Duodenal mucosa (tissue), 2 donors: ENCODE results near the gene METTL13.

ENCODE experiments used
- H3K27ac ChIP-seq: one replicate; pipeline ENCODE4 v1.7.0; 2013; ENCODE audit warnings: low read depth, low read length
- H3K27me3 ChIP-seq, 2 donors: one replicate each; pipeline ENCODE4 v1.7.0; 2013; ENCODE audit warnings: low read length in 2 of 2, control low read depth in 1 of 2; ENCODE audit not compliant: insufficient read depth in 2 of 2, control insufficient read depth in 1 of 2
- H3K36me3 ChIP-seq, 2 donors: one replicate each; pipeline ENCODE4 v1.7.0; 2013; ENCODE audit warnings: low read length in 2 of 2, control low read depth in 1 of 2; ENCODE audit not compliant: insufficient read depth in 2 of 2, control insufficient read depth in 1 of 2
- H3K4me1 ChIP-seq, 2 donors: one replicate each; pipeline ENCODE4 v1.7.0; 2013; ENCODE audit warnings: low read length in 2 of 2, control low read depth in 1 of 2; ENCODE audit not compliant: insufficient read depth in 2 of 2, control insufficient read depth in 1 of 2
- H3K4me3 ChIP-seq, 2 donors: one replicate each; pipeline ENCODE4 v1.7.0; 2013; ENCODE audit warnings: low read length in 2 of 2, low read depth in 1 of 2
- H3K9ac ChIP-seq, 2 donors: one replicate each; pipeline ENCODE4 v1.7.0; 2013; ENCODE audit warnings: low read length in 2 of 2, low read depth in 1 of 2
- H3K9me3 ChIP-seq, 2 donors: one replicate each; pipeline ENCODE4 v1.7.0; 2013; ENCODE audit warnings: low read length in 2 of 2, control low read depth in 1 of 2; ENCODE audit not compliant: control insufficient read depth in 1 of 2

METTL13 gene

GRCh38 chr1:171769171-171769570, 12.3 kb upstream of the METTL13 start:
- no peaks in the 10 kb centered on the region for H3K36me3 ChIP-seq
- H3K9ac ChIP-seq: no peak overlapping the region
- H3K4me1 ChIP-seq: no peaks in the 10 kb centered on the region
- no peak overlapping the region for H3K4me3 ChIP-seq
- no peak overlapping the region for H3K27ac ChIP-seq
- no peaks in the 10 kb centered on the region for H3K9me3 ChIP-seq
- H3K27me3 ChIP-seq: no peaks in the 10 kb centered on the region

GRCh38 chr1:171769754-171770153, 11.7 kb upstream of the METTL13 start:
- Histone ChIP-seq H3K27me3 (no peaks in the 10 kb centered on the region), H3K9ac (no peak overlapping the region), H3K4me1 (no peaks in the 10 kb centered on the region), H3K27ac (no peak overlapping the region), H3K9me3 (no peaks in the 10 kb centered on the region), H3K36me3 (no peaks in the 10 kb centered on the region), H3K4me3 (no peak overlapping the region)

GRCh38 chr1:171772312-171772711, 9.1 kb upstream of the METTL13 start:
- H3K4me1 ChIP-seq: no peaks in the 10 kb centered on the region
- H3K9ac ChIP-seq: no peak overlapping the region
- H3K27me3 ChIP-seq: no peaks in the 10 kb centered on the region
- no peaks in the 10 kb centered on the region for H3K9me3 ChIP-seq
- no peak overlapping the region for H3K27ac ChIP-seq
- H3K36me3 ChIP-seq: no peaks in the 10 kb centered on the region
- H3K4me3 ChIP-seq: no peak overlapping the region

GRCh38 chr1:171780583-171781175, 781 bp upstream of the METTL13 start:
- H3K9ac ChIP-seq: peak overlapping the region; percentile 65 to 73
- H3K9me3 ChIP-seq: no peaks in the 10 kb centered on the region
- H3K27ac ChIP-seq: peak overlapping the region; percentile 79
- peaks cover 10 to 18% of the 10 kb centered on the region in 2 donors for H3K36me3 ChIP-seq
- no peaks in the 10 kb centered on the region for H3K27me3 ChIP-seq
- H3K4me3 ChIP-seq: peak overlapping the region; percentile 53 to 71
- peaks cover 16 to 26% of the 10 kb centered on the region in 2 donors for H3K4me1 ChIP-seq

- H3K4me1 ChIP-seq: peaks cover 16 to 26% of the 10 kb centered on the region in 2 donors
- H3K27me3 ChIP-seq: no peaks in the 10 kb centered on the region
- H3K27ac ChIP-seq: no peak overlapping the region
- no peaks in the 10 kb centered on the region for H3K9me3 ChIP-seq
- peaks cover 40 to 51% of the 10 kb centered on the region in 2 donors for H3K36me3 ChIP-seq
- H3K9ac ChIP-seq: no peak overlapping the region
- no peak overlapping the region for H3K4me3 ChIP-seq
These were observed 2.5 kb downstream of the METTL13 start for GRCh38 chr1:171783816-171784530.

GRCh38 chr1:171784784-171785183, 3.3 kb downstream of the METTL13 start:
- H3K4me3 ChIP-seq: no peak overlapping the region
- peaks cover 46 to 58% of the 10 kb centered on the region in 2 donors for H3K36me3 ChIP-seq
- no peaks in the 10 kb centered on the region for H3K27me3 ChIP-seq
- no peak overlapping the region for H3K27ac ChIP-seq
- H3K9me3 ChIP-seq: no peaks in the 10 kb centered on the region
- no peak overlapping the region for H3K9ac ChIP-seq
- peaks cover 16 to 26% of the 10 kb centered on the region in 2 donors for H3K4me1 ChIP-seq

- Histone ChIP-seq H3K9ac (no peak overlapping the region), H3K27me3 (no peaks in the 10 kb centered on the region), H3K4me1 (peaks cover 16 to 22% of the 10 kb centered on the region in 2 donors), H3K27ac (no peak overlapping the region), H3K36me3 (peaks cover 54 to 67% of the 10 kb centered on the region in 2 donors), H3K9me3 (no peaks in the 10 kb centered on the region), H3K4me3 (no peak overlapping the region)
These were observed 4.3 kb downstream of the METTL13 start for GRCh38 chr1:171785766-171786165.

GRCh38 chr1:171786534-171786933, 5.1 kb downstream of the METTL13 start:
- peaks cover 16 to 22% of the 10 kb centered on the region in 2 donors for H3K4me1 ChIP-seq
- H3K27ac ChIP-seq: no peak overlapping the region
- peaks cover 54 to 75% of the 10 kb centered on the region in 2 donors for H3K36me3 ChIP-seq
- no peak overlapping the region for H3K4me3 ChIP-seq
- no peaks in the 10 kb centered on the region for H3K9me3 ChIP-seq
- H3K9ac ChIP-seq: no peak overlapping the region
- no peaks in the 10 kb centered on the region for H3K27me3 ChIP-seq

- H3K27ac ChIP-seq: no peak overlapping the region
- H3K4me3 ChIP-seq: no peak overlapping the region
- peaks cover 11 to 12% of the 10 kb centered on the region in 2 donors for H3K4me1 ChIP-seq
- H3K9ac ChIP-seq: no peak overlapping the region
- H3K27me3 ChIP-seq: no peaks in the 10 kb centered on the region
- H3K36me3 ChIP-seq: peaks cover 62 to 88% of the 10 kb centered on the region in 2 donors
- H3K9me3 ChIP-seq: no peaks in the 10 kb centered on the region
These were observed 6.4 kb downstream of the METTL13 start for GRCh38 chr1:171787686-171788480.

GRCh38 chr1:171788696-171789095, 7.2 kb downstream of the METTL13 start:
- H3K4me3 ChIP-seq: no peak overlapping the region
- H3K36me3 ChIP-seq: peaks cover 62 to 91% of the 10 kb centered on the region in 2 donors
- no peak overlapping the region for H3K9ac ChIP-seq
- no peak overlapping the region for H3K27ac ChIP-seq
- H3K9me3 ChIP-seq: no peaks in the 10 kb centered on the region
- H3K27me3 ChIP-seq: no peaks in the 10 kb centered on the region
- H3K4me1 ChIP-seq: peaks cover 5 to 6% of the 10 kb centered on the region in 2 donors
